Measurements from ENCODE around the gene PSEN1.
A peak's percentile ranks its signal among the peaks of the same experiment; 100 is the strongest.

- TF ChIP-seq USF2 (IDR thresholded peaks at IDR 0.05; ENCODE audit: low read length): no peak
- no peak for TF ChIP-seq POLR2A (IDR thresholded peaks at IDR 0.05; ENCODE audit: control extremely low read depth in 1 of 2, low read depth in 2 of 2, low read length in 2 of 2)
- TF ChIP-seq GABPA (IDR thresholded peaks at IDR 0.05; ENCODE audit: borderline replicate concordance, insufficient read depth, low read length): peak; percentile 41; the same call in 1 of the 2 replicates
Observed at GRCh38 chr14:73245480-73246325, 109.4 kb downstream of the PSEN1 start.

Data from H1 (cell line).